ENCODE measurements around the gene C1orf21.
"Not testable (repeated sequence)": the region's sequence is repeated elsewhere in the genome, so short reads cannot be mapped to it uniquely, and the experiment has no call there.

The C1orf21 gene

GRCh38 chr1:184386312-184387068 is at the start of gene C1orf21:
Gene C1orf21 (plus strand): TSS chr1:184387029. CDS start chr1:184477510, 90,481 bp downstream.
- peak; percentile 90 for DNase-seq

GRCh38 chr1:184337865-184338264 is 49.0 kb upstream of the C1orf21 start:
- not testable (repeated sequence) for DNase-seq

- no peak for DNase-seq
These were observed 45.8 kb upstream of the C1orf21 start for GRCh38 chr1:184340984-184341383.

GRCh38 chr1:184350573-184350972 is 36.3 kb upstream of the C1orf21 start:
- DNase-seq, result no peak

- DNase-seq, result no peak
These were observed 35.3 kb upstream of the C1orf21 start for GRCh38 chr1:184351416-184351975.

GRCh38 chr1:184352776-184353175 is 34.1 kb upstream of the C1orf21 start:
- DNase-seq, result no peak

GRCh38 chr1:184354719-184355118 is 32.1 kb upstream of the C1orf21 start:
- no peak for DNase-seq

- DNase-seq, result no peak
These were observed 29.9 kb upstream of the C1orf21 start for GRCh38 chr1:184356891-184357290.

GRCh38 chr1:184358256-184358655 is 28.6 kb upstream of the C1orf21 start:
- no peak for DNase-seq

GRCh38 chr1:184359909-184360308 is 26.9 kb upstream of the C1orf21 start:
- DNase-seq, result no peak

- DNase-seq, result no peak
These were observed 24.0 kb upstream of the C1orf21 start for GRCh38 chr1:184362876-184363275.

- no peak for DNase-seq
These were observed 21.1 kb upstream of the C1orf21 start for GRCh38 chr1:184365699-184366098.

- no peak for DNase-seq
These were observed 19.8 kb upstream of the C1orf21 start for GRCh38 chr1:184366997-184367396.

- no peak for DNase-seq
These were observed 19.3 kb upstream of the C1orf21 start for GRCh38 chr1:184367427-184368038.

GRCh38 chr1:184368354-184368753 is 18.5 kb upstream of the C1orf21 start:
- DNase-seq, result no peak

GRCh38 chr1:184370850-184371249 is 16.0 kb upstream of the C1orf21 start:
- DNase-seq, result no peak

- DNase-seq, result no peak
These were observed 13.7 kb upstream of the C1orf21 start for GRCh38 chr1:184373155-184373554.

- no peak for DNase-seq
These were observed 10.5 kb upstream of the C1orf21 start for GRCh38 chr1:184376369-184376768.

- no peak for DNase-seq
These were observed 7.6 kb upstream of the C1orf21 start for GRCh38 chr1:184379111-184379752.

GRCh38 chr1:184380468-184380867 is 6.4 kb upstream of the C1orf21 start:
- DNase-seq, result no peak

GRCh38 chr1:184383772-184384323 is 3.0 kb upstream of the C1orf21 start:
- no peak for DNase-seq

GRCh38 chr1:184385865-184386311 is 941 bp upstream of the C1orf21 start:
- peak; percentile 32 for DNase-seq

- DNase-seq, result no peak
These were observed 243 bp downstream of the C1orf21 start for GRCh38 chr1:184387069-184387475.

Measured in NCI-H1105 treated with DMSO at 0.1 percent for 48 hours (cell line).